Vagina (tissue), 2 donors: Measurements from ENCODE around the gene CDHR3. TPM values are rescaled to one million over a fixed set of nuclear protein-coding genes. Genes with fewer than 3 reads are reported as not detected.

Experiments
- DNase-seq, 2 donors: peaks; one replicate each; pipeline ENCODE4 v3.0.0-alpha.2; 2017; ENCODE audit errors: extremely low spot score in 2 of 2
- H3K27ac ChIP-seq: fragments of 200-600 bp; sonication (generic); one replicate; pipeline ENCODE4 v1.5.1; 2019
- H3K27me3 ChIP-seq: fragments of 200-600 bp; sonication (generic); one replicate; pipeline ENCODE4 v1.5.1; 2019
- H3K36me3 ChIP-seq, 2 donors: fragments of 200-600 bp; sonication (generic); one replicate each; pipeline ENCODE4 v1.5.1; 2017 to 2019
- H3K4me1 ChIP-seq: fragments of 200-600 bp; sonication (generic); one replicate; pipeline ENCODE4 v1.5.1; 2019
- H3K4me3 ChIP-seq, 2 donors: fragments of 200-600 bp; sonication (generic); 1 replicate in 1 of 2; 2 replicates in 1 of 2; pipeline ENCODE4 v1.5.1; 2016 to 2019
- H3K9me3 ChIP-seq: fragments of 200-600 bp; sonication (generic); one replicate; pipeline ENCODE4 v1.5.1; 2019
- POLR2A ChIP-seq, 2 donors: fragments of 450-650 bp; IDR thresholded peaks; one replicate each; pipeline ENCODE4 v1.6.1; 2017; ENCODE audit warnings: antibody characterized with exemption in 2 of 2, mild to moderate bottlenecking in 2 of 2, moderate library complexity in 2 of 2
- POLR2AphosphoS5 ChIP-seq, 2 donors: sonication (generic); formaldehyde crosslinking; IDR thresholded peaks; one replicate each; pipeline ENCODE4 v1.9.0; 2017; ENCODE audit warnings: antibody characterized with exemption in 2 of 2, mild to moderate bottlenecking in 2 of 2, low read depth in 1 of 2; ENCODE audit not compliant: insufficient read depth in 1 of 2
- intact Hi-C: fragments of 100-400 bp; cut with DNase I; formaldehyde crosslinking; loops from one replicate; pipeline ENCODE4 v1.15.1; 2023
- total RNA-seq: library from RNA; depleted of rRNA; stranded (reverse); fragments of >200 nt; gene quantifications from one replicate; pipeline ENCODE4 v1.2.3, GENCODE V29; 2016
- TF ChIP-seq, protein P1 (sequence below), 3 experiments: fragments of 450-650 bp in 2 of 3; fragments of 200-600 bp in 1 of 3; sonication (generic) in 1 of 3; IDR thresholded peaks; one replicate each; pipeline ENCODE4 v1.5.1; 2017 to 2019; ENCODE audit warnings: antibody characterized with exemption in 3 of 3, mild to moderate bottlenecking in 2 of 3, moderate library complexity in 2 of 3

The CDHR3 gene
- total RNA-seq, 1 donor from 2014 or later, result 8.8 TPM

DNA sequence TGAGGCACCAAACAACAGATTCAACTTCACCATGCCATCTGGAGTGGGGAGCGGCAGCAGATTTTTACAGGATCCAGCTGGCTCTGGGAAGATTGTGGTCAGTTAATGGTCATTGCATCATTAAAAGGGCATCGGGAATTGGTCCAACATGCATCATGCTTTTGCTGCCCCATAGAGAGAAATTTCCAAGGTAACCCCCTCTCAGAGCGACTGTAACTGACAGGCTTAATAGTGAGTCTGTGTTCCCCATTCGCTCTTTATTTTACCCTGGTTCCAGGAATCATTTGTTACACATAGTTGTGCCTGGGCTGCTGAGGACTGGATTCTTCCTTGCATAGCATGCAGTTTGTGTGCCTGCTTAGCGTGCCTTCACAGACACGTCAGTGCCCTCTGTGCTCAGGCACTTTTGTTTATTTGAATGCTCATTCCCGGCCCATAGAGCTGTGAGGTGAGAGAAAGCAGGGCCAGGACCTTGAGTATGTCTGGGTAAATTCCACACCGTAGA lies 49.9 kb downstream of the CDHR3 start:
- Histone ChIP-seq H3K4me1 (peaks cover 18% of the 10 kb centered on the region), H3K27me3 (no peaks in the 10 kb centered on the region), H3K4me3 (no peak overlapping the region), H3K27ac (no peak overlapping the region), H3K36me3 (no peaks in the 10 kb centered on the region), H3K9me3 (no peaks in the 10 kb centered on the region)
- DNase-seq, result no peak
- TF ChIP-seq POLR2A (IDR thresholded peaks at IDR 0.05) (no peak), POLR2AphosphoS5 (IDR thresholded peaks at IDR 0.05; ENCODE audit: insufficient read depth in 1 of 2, low read depth in 1 of 2) (no peak)
- TF ChIP-seq, protein P1, sequence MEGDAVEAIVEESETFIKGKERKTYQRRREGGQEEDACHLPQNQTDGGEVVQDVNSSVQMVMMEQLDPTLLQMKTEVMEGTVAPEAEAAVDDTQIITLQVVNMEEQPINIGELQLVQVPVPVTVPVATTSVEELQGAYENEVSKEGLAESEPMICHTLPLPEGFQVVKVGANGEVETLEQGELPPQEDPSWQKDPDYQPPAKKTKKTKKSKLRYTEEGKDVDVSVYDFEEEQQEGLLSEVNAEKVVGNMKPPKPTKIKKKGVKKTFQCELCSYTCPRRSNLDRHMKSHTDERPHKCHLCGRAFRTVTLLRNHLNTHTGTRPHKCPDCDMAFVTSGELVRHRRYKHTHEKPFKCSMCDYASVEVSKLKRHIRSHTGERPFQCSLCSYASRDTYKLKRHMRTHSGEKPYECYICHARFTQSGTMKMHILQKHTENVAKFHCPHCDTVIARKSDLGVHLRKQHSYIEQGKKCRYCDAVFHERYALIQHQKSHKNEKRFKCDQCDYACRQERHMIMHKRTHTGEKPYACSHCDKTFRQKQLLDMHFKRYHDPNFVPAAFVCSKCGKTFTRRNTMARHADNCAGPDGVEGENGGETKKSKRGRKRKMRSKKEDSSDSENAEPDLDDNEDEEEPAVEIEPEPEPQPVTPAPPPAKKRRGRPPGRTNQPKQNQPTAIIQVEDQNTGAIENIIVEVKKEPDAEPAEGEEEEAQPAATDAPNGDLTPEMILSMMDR (IDR thresholded peaks at IDR 0.05), result no peak
- intact Hi-C loops, result no loop called here

DNA sequence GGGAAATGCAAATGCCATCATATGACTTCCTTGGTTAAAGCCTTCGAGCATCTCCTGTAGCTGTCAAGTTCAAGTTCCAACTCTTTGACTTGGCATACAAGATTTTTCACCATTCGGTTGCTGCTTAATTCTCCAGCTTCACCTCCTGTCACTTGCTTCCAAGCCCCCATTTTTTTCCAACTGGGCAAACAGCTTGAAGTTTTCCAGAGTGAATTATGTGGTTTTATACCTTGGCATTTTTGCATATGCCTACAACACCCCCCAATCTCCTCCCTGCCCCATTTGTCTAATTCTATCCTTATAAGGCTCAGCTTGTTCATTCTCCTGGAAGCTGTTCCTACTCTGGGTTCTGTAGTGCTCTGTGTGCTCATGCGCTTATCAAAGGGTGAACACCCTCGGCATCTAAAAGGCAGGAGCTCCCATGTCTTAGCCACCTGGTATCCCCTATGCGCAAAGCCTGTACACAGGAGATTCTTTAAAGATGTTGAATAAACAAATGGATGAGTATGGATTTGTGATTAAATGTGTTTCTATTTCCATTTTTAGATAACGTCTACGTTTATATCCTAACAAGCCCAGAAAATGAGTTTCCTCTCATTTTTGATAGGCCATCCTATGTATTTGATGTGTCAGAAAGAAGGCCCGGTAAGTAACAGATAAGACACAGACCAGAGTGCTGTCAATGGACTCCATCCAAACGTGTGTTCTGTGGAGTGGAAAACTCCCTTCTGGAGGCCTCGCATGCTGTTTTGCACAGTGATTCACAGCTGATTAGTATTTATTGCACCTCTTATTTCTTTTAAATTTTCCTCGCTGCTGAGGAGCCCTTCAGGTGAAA lies 52.5 kb downstream of the CDHR3 start:
- intact Hi-C loops, result no loop called here
- Histone ChIP-seq H3K9me3 (no peaks in the 10 kb centered on the region), H3K27me3 (no peaks in the 10 kb centered on the region), H3K4me3 (no peak overlapping the region), H3K27ac (no peak overlapping the region), H3K4me1 (peaks cover 4% of the 10 kb centered on the region), H3K36me3 (no peaks in the 10 kb centered on the region)
- no peak for DNase-seq
- TF ChIP-seq POLR2AphosphoS5 (IDR thresholded peaks at IDR 0.05; ENCODE audit: insufficient read depth in 1 of 2, low read depth in 1 of 2) (no peak), POLR2A (IDR thresholded peaks at IDR 0.05) (no peak)
- TF ChIP-seq, protein P1 (IDR thresholded peaks at IDR 0.05), result no peak

DNA sequence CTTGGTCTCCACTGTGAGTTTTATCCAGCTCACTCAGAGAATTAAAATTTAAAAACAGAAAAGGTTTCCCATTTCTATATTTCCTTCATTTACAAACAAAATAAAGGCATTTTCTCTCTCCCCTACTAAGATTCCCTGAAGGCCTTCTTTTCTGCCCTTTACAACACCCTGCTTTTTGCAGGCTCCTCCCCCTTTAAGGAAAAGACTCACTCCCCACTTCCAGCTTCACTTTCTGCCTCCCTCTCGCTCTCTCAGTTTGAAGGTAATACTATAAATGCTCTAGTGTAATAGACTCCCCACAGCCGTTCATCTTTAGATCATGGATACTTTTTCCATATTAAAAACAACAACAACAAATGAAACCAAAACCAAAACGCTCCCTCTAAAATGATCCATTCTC lies 53.3 kb downstream of the CDHR3 start:
- Histone ChIP-seq H3K27me3 (no peaks in the 10 kb centered on the region), H3K4me3 (no peak overlapping the region), H3K4me1 (no peaks in the 10 kb centered on the region), H3K27ac (no peak overlapping the region), H3K36me3 (no peaks in the 10 kb centered on the region), H3K9me3 (no peaks in the 10 kb centered on the region)
- DNase-seq, result no peak
- intact Hi-C loops, result no loop called here
- TF ChIP-seq, protein P1 (IDR thresholded peaks at IDR 0.05), result no peak
- no peak for TF ChIP-seq POLR2AphosphoS5 (IDR thresholded peaks at IDR 0.05; ENCODE audit: insufficient read depth in 1 of 2, low read depth in 1 of 2)
- no peak for TF ChIP-seq POLR2A (IDR thresholded peaks at IDR 0.05)

DNA sequence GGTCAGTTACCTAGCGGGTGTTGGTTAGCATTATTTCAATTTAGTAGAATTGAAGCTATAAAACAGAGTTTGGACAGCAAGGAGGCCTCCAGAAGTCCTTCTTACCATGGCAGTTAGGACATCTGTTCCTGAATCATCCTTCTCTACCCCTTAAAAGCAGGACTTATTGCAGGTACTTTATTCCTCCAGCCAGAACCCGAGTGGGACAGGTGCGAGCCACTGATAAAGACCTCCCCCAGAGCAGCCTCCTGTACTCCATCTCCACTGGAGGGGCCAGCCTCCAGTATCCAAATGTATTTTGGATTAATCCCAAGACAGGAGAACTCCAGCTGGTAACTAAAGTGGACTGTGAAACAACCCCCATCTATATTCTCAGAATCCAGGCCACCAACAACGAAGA lies 54.6 kb downstream of the CDHR3 start:
- intact Hi-C loops, result no loop called here
- Histone ChIP-seq H3K27ac (no peak overlapping the region), H3K4me1 (no peaks in the 10 kb centered on the region), H3K36me3 (no peaks in the 10 kb centered on the region), H3K9me3 (no peaks in the 10 kb centered on the region), H3K4me3 (no peak overlapping the region), H3K27me3 (no peaks in the 10 kb centered on the region)
- TF ChIP-seq POLR2A (IDR thresholded peaks at IDR 0.05), result no peak
- TF ChIP-seq, protein P1 (IDR thresholded peaks at IDR 0.05), result no peak
- TF ChIP-seq POLR2AphosphoS5 (IDR thresholded peaks at IDR 0.05; ENCODE audit: insufficient read depth in 1 of 2, low read depth in 1 of 2), result no peak
- DNase-seq, result no peak
